Type B pancreatic cell (in vitro differentiated cells): Measurements from ENCODE around the gene YAF2. TPM values are rescaled to one million over a fixed set of nuclear protein-coding genes. Genes with fewer than 3 reads are reported as not detected.

Experiments used
- DNase-seq: peaks from one replicate; pipeline ENCODE4 v3.0.0; 2021; ENCODE audit warnings: mixed read lengths; ENCODE audit not compliant: unreplicated experiment; ENCODE audit errors: extremely low spot score
- H3K27ac Mint-ChIP-seq: 2 replicates; pipeline ENCODE4 v1.8.0; 2021; ENCODE audit warnings: mild to moderate bottlenecking, mixed read lengths
- H3K27me3 Mint-ChIP-seq: 2 replicates; pipeline ENCODE4 v1.8.0; 2021; ENCODE audit warnings: mixed read lengths
- H3K36me3 Mint-ChIP-seq: 2 replicates; pipeline ENCODE4 v1.8.0; 2021; ENCODE audit warnings: mixed read lengths
- H3K4me1 Mint-ChIP-seq: one replicate; pipeline ENCODE4 v1.8.0; 2021; ENCODE audit warnings: mixed read lengths; ENCODE audit not compliant: unreplicated experiment
- H3K4me3 Mint-ChIP-seq: 2 replicates; pipeline ENCODE4 v1.8.0; 2021; ENCODE audit warnings: mild to moderate bottlenecking, mixed read lengths
- H3K9me3 Mint-ChIP-seq: 2 replicates; pipeline ENCODE4 v1.8.0; 2021; ENCODE audit warnings: mixed read lengths
- CTCF ChIP-seq: fragments of 200-600 bp; sonication (generic); conservative IDR thresholded peaks from 2 replicates; pipeline ENCODE4 v1.5.0; 2021; ENCODE audit warnings: antibody characterized with exemption, mild to moderate bottlenecking
- total RNA-seq: library from RNA; stranded (reverse); gene quantifications from 2 replicates; pipeline ENCODE4 v1.2.1, GENCODE V29; 2021; ENCODE audit warnings: low replicate concordance

Gene YAF2
- total RNA-seq, 1 donor from 2014 or later = 22.9 TPM

GRCh38 chr12:42109031-42109430, 129.0 kb downstream of the YAF2 start:
- no peaks in the 10 kb centered on the region for H3K4me1 Mint-ChIP-seq
- no peak overlapping the region for H3K27ac Mint-ChIP-seq
- no peaks in the 10 kb centered on the region for H3K27me3 Mint-ChIP-seq
- no peak overlapping the region for H3K4me3 Mint-ChIP-seq
- TF ChIP-seq CTCF = no peak
- H3K36me3 Mint-ChIP-seq = peaks cover 40% of the 10 kb centered on the region
- peaks cover 4% of the 10 kb centered on the region for H3K9me3 Mint-ChIP-seq
- DNase-seq = no peak

Other genes with a start within 250 kb of the YAF2 start
- gene GXYLT1, start 93.4 kb downstream of the YAF2 start, total RNA-seq = 13.5 and 23.8 TPM in 2 replicates
- gene ZCRB1, start 87.8 kb upstream of the YAF2 start, total RNA-seq = 42.4 and 45.1 TPM in 2 replicates
- gene PPHLN1, start 87.9 kb upstream of the YAF2 start, total RNA-seq = 36.6 and 59.7 TPM in 2 replicates